Measurements from ENCODE around the gene LYSMD2. TPM values are rescaled to one million over a fixed set of nuclear protein-coding genes. Genes with fewer than 3 reads are reported as not detected.
"Not testable (repeated sequence)": the region's sequence is repeated elsewhere in the genome, so short reads cannot be mapped to it uniquely, and the experiment has no call there.

The LYSMD2 gene, protein sequence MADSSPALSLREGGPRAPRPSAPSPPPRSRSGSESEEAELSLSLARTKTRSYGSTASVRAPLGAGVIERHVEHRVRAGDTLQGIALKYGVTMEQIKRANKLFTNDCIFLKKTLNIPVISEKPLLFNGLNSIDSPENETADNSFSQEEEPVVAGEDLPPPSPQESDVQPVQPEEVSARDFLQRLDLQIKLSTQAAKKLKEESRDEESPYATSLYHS
- 6.5 TPM for total RNA-seq
- 1 to 10 TPM; 5.9 to 8.1 (median 6.8) TPM for polyA plus RNA-seq (ENCODE audit: insufficient read depth in 1 of 8, insufficient read length in 8 of 8, low replicate concordance in 1 of 8)
- long read RNA-seq, donor 1, partial matches to known transcripts = 0 of 1 reads
- long read RNA-seq, donor 1, other reads (novel, unspliced or antisense) = 0 of 1 reads
- long read RNA-seq, donor 2, partial matches to known transcripts = 0 of 1 reads
- long read RNA-seq, donor 2, other reads (novel, unspliced or antisense) = 0 of 1 reads
- long read RNA-seq, donor 3, transcript LYSMD2-201 (3 exons, 1,759 nt) = major isoform, 6 of 6 reads
- long read RNA-seq, donor 3, partial matches to known transcripts = 0 of 6 reads
- long read RNA-seq, donor 3, other reads (novel, unspliced or antisense) = 0 of 6 reads
- long read RNA-seq, donor 4, transcript LYSMD2-201 (3 exons, 1,759 nt) = major isoform, 5 of 5 reads
- long read RNA-seq, donor 4, partial matches to known transcripts = 0 of 5 reads
- long read RNA-seq, donor 4, other reads (novel, unspliced or antisense) = 0 of 5 reads
- long read RNA-seq, donor 5, transcript LYSMD2-201 (3 exons, 1,759 nt) = major isoform, 5 of 5 reads
- long read RNA-seq, donor 5, partial matches to known transcripts = 0 of 5 reads
- long read RNA-seq, donor 5, other reads (novel, unspliced or antisense) = 0 of 5 reads
- long read RNA-seq, donor 6, partial matches to known transcripts = 0 of 2 reads
- long read RNA-seq, donor 6, other reads (novel, unspliced or antisense) = 0 of 2 reads
- long read RNA-seq, donor 7, partial matches to known transcripts = 0 of 1 reads
- long read RNA-seq, donor 7, other reads (novel, unspliced or antisense) = 0 of 1 reads
- long read RNA-seq, donor 8, partial matches to known transcripts = 0 of 3 reads
- long read RNA-seq, donor 8, other reads (novel, unspliced or antisense) = 0 of 3 reads
- long read RNA-seq, donor 9 = 0 reads
- long read RNA-seq, donor 10, transcript LYSMD2-201 (3 exons, 1,759 nt) = major isoform, 6 of 6 reads
- long read RNA-seq, donor 10, partial matches to known transcripts = 0 of 6 reads
- long read RNA-seq, donor 10, other reads (novel, unspliced or antisense) = 0 of 6 reads
- long read RNA-seq, donor 11, partial matches to known transcripts = 0 of 2 reads
- long read RNA-seq, donor 11, other reads (novel, unspliced or antisense) = 0 of 2 reads

DNA sequence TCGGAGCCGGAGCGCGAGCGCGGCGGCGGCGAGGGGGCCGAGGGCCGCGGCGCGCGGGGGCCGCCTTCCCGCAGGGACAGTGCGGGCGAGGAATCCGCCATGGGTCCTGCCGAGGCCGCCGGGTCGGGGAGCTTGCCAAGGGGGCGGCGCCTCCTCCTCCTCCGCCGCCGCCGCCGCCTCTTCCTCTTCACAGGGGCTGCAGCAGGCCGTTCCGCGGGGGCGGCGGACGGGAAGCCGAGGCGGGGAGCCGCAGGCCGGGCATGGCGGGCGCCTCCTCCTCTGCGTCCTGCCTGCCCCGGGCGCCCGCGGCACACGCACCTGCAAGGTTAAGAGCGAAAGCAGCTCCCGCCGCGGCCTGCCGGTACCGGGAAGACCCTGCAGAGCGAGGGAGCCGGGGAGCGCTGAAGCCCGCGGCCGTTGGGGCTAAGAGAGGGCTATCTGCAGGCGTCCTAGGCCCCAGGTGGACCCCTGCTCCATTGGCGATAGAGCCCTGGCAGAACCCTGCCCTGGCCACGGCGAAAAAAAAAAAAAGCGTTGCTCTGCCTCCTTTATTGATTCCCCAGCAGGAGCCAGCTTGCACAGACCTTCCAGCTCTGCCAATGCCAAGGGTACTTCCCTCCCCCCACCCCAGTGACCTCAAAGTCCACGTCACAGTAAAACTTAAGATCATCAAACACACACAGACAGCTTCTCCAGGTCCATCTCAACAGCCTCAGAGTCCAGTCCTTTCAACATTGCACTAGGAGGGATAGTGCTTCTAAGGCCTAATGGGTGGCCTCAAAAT lies at the start of gene LYSMD2:
Gene LYSMD2, minus strand, starts transcription at position 134 of the 784 bp plus-strand sequence. Its CDS starts 33 bp downstream, at position 101.
- WGBS (ENCODE audit: insufficient coverage) = under 1% methylated on average over 60 of the region's 67 CpGs
- peak within 1 kb of the TSS; percentile 68 for H3K4me3 ChIP-seq (ENCODE audit: low read length)
- no peaks in the 10 kb centered on the region for H3K9me3 ChIP-seq (replicated peaks; ENCODE audit: control insufficient read depth, low read depth, low read length)
- H3K36me3 ChIP-seq (ENCODE audit: control insufficient read depth, insufficient read depth, low read length) = no peaks in the 10 kb centered on the region
- peaks cover 6% of the 10 kb centered on the region for H3K4me1 ChIP-seq (ENCODE audit: control insufficient read depth, insufficient read depth, low read length)
- H3K27me3 ChIP-seq (ENCODE audit: control insufficient read depth, insufficient read depth, low read length) = peaks cover 3% of the 10 kb centered on the region
- H3K27ac ChIP-seq (ENCODE audit: low read length) = peak within 1 kb of the TSS; percentile 47
- peak; percentile 90 for DNase-seq

DNA sequence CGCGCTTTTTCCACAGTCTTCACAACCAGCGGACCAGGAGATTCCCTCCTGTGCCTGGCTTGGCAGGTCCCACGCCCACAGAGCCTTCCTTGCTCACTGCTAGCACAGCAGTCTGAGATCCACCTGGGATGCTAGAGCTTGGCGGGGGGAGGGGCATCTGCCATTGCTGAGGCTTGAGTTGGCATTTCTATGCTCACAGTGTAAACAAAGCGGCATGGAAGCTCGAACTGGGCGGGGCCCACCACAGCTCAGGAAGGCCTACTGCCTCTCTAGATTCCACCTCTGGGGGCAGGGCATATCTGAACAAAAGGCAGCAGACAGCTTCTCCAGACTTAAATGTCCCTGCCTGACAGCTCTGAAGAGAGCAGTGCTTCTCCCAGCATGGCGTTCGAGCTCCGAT lies 49.7 kb upstream of the LYSMD2 start:
- WGBS (ENCODE audit: insufficient coverage) = 94% methylated on average over 11 of the region's 11 CpGs
- not testable (repeated sequence) for H3K4me3 ChIP-seq (ENCODE audit: low read length); DNase-seq; H3K27me3 ChIP-seq (ENCODE audit: control insufficient read depth, insufficient read depth, low read length); H3K4me1 ChIP-seq (ENCODE audit: control insufficient read depth, insufficient read depth, low read length); H3K9me3 ChIP-seq (replicated peaks; ENCODE audit: control insufficient read depth, low read depth, low read length); H3K27ac ChIP-seq (ENCODE audit: low read length); H3K36me3 ChIP-seq (ENCODE audit: control insufficient read depth, insufficient read depth, low read length)

DNA sequence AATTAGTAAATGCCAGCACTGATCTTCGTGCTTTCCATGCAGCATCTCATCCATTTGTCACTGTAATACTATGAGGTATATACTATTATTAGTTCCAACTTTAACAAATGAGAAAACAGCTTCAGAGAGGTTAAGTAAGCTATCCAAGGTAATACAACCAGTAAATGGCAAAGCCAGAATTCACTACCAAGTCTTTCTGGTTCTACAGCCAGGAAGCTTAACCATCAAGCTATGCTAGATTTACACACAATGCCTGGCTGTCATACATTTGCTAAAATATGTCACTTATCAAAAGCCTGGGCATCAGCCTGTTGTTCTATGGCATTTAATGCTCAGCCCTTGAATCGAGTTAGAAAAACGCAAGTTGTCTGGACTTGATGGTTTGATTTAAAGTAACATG lies 46.5 kb upstream of the LYSMD2 start:
- no peak overlapping the region for H3K27ac ChIP-seq (ENCODE audit: low read length)
- no peaks in the 10 kb centered on the region for H3K27me3 ChIP-seq (ENCODE audit: control insufficient read depth, insufficient read depth, low read length)
- H3K36me3 ChIP-seq (ENCODE audit: control insufficient read depth, insufficient read depth, low read length) = peaks cover 4% of the 10 kb centered on the region
- H3K4me1 ChIP-seq (ENCODE audit: control insufficient read depth, insufficient read depth, low read length) = no peaks in the 10 kb centered on the region
- WGBS (ENCODE audit: insufficient coverage) = no CpG with 5 or more reads among the region's 3 CpGs
- no peak overlapping the region for H3K4me3 ChIP-seq (ENCODE audit: low read length)
- DNase-seq = no peak
- no peaks in the 10 kb centered on the region for H3K9me3 ChIP-seq (replicated peaks; ENCODE audit: control insufficient read depth, low read depth, low read length)

DNA sequence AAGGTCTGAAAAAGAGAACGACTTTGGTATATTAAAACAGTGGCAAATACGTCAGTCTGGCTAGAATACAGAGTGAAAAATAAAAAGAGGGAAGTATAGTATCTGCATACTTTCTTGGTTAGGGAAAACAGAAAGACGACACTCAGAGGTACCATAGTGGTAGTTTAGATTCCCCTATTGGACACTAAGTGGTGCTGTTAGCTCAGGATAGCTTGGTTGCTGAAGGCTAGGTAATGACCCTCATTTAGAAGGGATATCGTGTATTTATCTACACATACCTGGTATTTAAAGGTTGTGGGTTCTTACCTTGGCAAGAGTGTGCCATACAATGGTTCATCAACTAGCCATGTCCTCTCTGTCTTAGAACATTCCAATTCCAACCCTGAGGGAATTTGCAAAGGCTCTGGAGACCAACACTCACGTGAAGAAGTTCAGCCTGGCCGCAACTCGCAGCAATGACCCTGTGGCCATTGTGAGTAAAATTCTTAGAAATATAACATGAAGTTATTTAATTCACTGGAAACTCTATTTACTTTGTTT lies 45.0 kb upstream of the LYSMD2 start:
- H3K36me3 ChIP-seq (ENCODE audit: control insufficient read depth, insufficient read depth, low read length) = peaks cover 4% of the 10 kb centered on the region
- no peaks in the 10 kb centered on the region for H3K9me3 ChIP-seq (replicated peaks; ENCODE audit: control insufficient read depth, low read depth, low read length)
- H3K4me1 ChIP-seq (ENCODE audit: control insufficient read depth, insufficient read depth, low read length) = no peaks in the 10 kb centered on the region
- no peak overlapping the region for H3K4me3 ChIP-seq (ENCODE audit: low read length)
- no peaks in the 10 kb centered on the region for H3K27me3 ChIP-seq (ENCODE audit: control insufficient read depth, insufficient read depth, low read length)
- H3K27ac ChIP-seq (ENCODE audit: low read length) = no peak overlapping the region
- no peak for DNase-seq
- WGBS (ENCODE audit: insufficient coverage) = 70% methylated on average over 2 of the region's 7 CpGs

DNA sequence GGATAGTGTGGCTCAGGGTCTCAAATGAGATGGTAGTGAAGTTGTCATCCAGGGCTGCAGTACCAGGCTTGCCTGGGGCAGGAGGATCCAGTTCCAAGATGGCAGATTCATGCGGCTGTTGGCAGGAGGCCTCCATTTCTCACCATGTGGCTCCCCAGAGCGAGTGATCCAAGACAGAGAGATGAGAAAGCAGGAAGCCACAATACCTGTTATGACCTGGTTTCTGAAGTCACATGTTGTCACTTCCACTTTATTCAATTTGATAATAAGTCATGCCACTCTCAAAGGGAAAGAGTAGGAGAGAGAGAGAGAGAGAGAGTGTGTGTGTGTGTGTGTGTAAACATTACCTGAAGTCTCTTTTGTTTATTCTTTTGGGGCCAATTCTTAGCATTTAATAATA lies 44.1 kb upstream of the LYSMD2 start:
- no CpG with 5 or more reads among the region's 2 CpGs for WGBS (ENCODE audit: insufficient coverage)
- Histone ChIP-seq H3K36me3 (ENCODE audit: control insufficient read depth, insufficient read depth, low read length) (peaks cover 4% of the 10 kb centered on the region), H3K27ac (ENCODE audit: low read length) (no peak overlapping the region), H3K4me1 (ENCODE audit: control insufficient read depth, insufficient read depth, low read length) (no peaks in the 10 kb centered on the region), H3K27me3 (ENCODE audit: control insufficient read depth, insufficient read depth, low read length) (no peaks in the 10 kb centered on the region), H3K9me3 (replicated peaks; ENCODE audit: control insufficient read depth, low read depth, low read length) (no peaks in the 10 kb centered on the region), H3K4me3 (ENCODE audit: low read length) (no peak overlapping the region)
- DNase-seq = no peak

DNA sequence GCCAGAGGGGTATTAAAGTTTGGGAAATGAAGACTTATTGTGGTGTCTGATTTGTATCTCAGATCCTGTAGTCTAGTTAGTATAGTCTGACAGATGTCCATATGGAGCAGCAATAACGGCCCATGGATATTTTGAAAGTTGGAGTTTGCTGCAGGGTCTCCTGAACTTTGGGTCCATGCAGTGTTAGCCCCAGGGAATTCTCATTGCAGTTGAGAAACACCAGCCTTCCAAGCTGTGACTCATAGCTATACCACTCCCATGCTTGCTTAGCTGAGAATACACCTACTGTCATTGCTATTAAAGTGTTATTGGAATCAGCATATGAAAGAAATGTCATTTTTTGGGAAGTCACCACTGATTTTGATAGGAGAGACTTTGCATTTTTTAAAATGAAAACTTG lies 43.2 kb upstream of the LYSMD2 start:
- Histone ChIP-seq H3K9me3 (replicated peaks; ENCODE audit: control insufficient read depth, low read depth, low read length) (no peaks in the 10 kb centered on the region), H3K4me1 (ENCODE audit: control insufficient read depth, insufficient read depth, low read length) (no peaks in the 10 kb centered on the region), H3K27me3 (ENCODE audit: control insufficient read depth, insufficient read depth, low read length) (no peaks in the 10 kb centered on the region), H3K36me3 (ENCODE audit: control insufficient read depth, insufficient read depth, low read length) (no peaks in the 10 kb centered on the region), H3K4me3 (ENCODE audit: low read length) (no peak overlapping the region), H3K27ac (ENCODE audit: low read length) (no peak overlapping the region)
- DNase-seq = no peak
- no CpG with 5 or more reads among the region's 1 CpG for WGBS (ENCODE audit: insufficient coverage)

DNA sequence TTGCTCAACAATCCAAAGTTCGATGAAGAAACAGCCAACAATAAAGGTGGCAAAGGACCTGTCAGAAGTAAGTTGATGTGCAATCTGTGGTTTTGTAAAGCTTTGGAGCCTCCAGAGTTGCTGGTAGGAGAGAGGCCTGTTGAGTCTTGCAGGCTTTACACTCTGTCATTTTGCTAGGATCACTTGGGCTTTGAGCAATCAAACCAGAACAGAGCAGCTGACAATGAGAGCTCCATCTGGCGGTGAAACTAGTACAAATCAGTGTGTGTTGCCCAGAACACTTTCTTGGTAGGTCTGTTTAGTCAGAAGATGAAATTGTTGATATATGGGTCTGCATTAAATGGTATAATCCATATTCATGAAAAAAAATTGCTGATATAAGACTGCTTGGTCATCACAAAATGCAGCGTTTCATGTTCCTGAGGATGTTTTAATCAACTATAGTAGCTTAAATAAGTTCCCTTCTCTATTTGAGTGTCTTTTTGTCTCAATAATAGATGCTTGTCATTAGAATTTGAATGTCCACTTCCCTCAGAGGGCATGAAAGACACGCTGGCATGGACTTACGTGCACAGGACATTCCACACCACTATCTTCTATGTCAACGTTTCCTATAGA lies 39.6 kb upstream of the LYSMD2 start:
- 42% methylated on average over 2 of the region's 6 CpGs for WGBS (ENCODE audit: insufficient coverage)
- Histone ChIP-seq H3K27ac (ENCODE audit: low read length) (no peak overlapping the region), H3K9me3 (replicated peaks; ENCODE audit: control insufficient read depth, low read depth, low read length) (no peaks in the 10 kb centered on the region), H3K4me3 (ENCODE audit: low read length) (no peak overlapping the region), H3K4me1 (ENCODE audit: control insufficient read depth, insufficient read depth, low read length) (no peaks in the 10 kb centered on the region), H3K27me3 (ENCODE audit: control insufficient read depth, insufficient read depth, low read length) (no peaks in the 10 kb centered on the region), H3K36me3 (ENCODE audit: control insufficient read depth, insufficient read depth, low read length) (no peaks in the 10 kb centered on the region)
- peak; percentile 87 for DNase-seq

DNA sequence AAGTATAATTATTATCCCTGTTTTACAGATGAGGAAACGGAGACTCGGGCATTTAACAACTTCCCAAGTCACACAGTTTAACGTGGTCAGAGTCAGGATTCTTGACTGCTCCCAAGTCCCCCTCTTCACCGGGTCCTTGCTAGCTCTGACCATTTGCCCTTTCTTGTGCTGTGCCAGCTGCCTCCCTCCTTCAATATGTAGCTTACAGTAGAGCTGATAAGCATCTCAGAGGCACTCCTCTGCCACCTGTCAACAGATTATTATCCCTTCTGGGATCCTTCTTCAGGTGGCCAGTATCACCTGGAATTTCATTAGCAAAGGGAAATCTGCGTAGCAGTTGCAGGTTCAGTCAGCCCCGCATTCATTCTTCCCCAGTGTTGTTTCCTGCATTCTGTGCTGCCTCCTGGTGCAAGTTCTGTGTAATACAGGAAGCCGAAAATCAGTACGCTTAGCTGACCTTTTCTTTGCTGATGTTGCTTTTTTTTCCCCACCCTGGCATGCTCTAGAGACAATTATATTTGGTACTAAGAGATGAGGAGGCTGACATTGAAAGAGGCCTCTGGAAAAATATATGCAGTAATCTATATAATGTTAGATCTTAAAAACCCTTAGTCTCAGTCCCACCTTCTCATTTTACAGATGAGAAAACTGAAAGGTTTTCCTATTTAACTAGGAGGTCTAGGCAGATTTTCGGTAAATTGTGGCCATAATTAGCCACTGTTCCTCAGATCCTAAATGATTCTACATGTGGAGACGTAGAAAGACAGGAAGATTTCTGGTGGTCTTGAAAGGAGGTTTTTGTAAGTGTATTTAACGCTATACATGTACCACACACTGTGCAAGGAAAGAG lies 38.7 kb upstream of the LYSMD2 start:
- Histone ChIP-seq H3K4me3 (ENCODE audit: low read length) (no peak overlapping the region), H3K9me3 (replicated peaks; ENCODE audit: control insufficient read depth, low read depth, low read length) (no peaks in the 10 kb centered on the region), H3K36me3 (ENCODE audit: control insufficient read depth, insufficient read depth, low read length) (peaks cover 1% of the 10 kb centered on the region), H3K27ac (ENCODE audit: low read length) (no peak overlapping the region), H3K4me1 (ENCODE audit: control insufficient read depth, insufficient read depth, low read length) (no peaks in the 10 kb centered on the region), H3K27me3 (ENCODE audit: control insufficient read depth, insufficient read depth, low read length) (no peaks in the 10 kb centered on the region)
- peak; percentile 52 for DNase-seq
- 66% methylated on average over 3 of the region's 11 CpGs for WGBS (ENCODE audit: insufficient coverage)
